ENCODE results near the gene EPN2.
A peak's percentile ranks its signal among the peaks of the same experiment; 100 is the strongest.
"Not testable (repeated sequence)": the region's sequence is repeated elsewhere in the genome, so short reads cannot be mapped to it uniquely, and the experiment has no call there.

Gene EPN2

GRCh38 chr17:19268611-19269010, 31.4 kb downstream of the EPN2 start:
- DNase-seq (ENCODE audit: low read depth in 2 of 2): no peak

- no peak for DNase-seq (ENCODE audit: low read depth in 2 of 2)
Measured at GRCh38 chr17:19269106-19269505, 31.9 kb downstream of the EPN2 start.

GRCh38 chr17:19269641-19270040, 32.5 kb downstream of the EPN2 start:
- DNase-seq (ENCODE audit: low read depth in 2 of 2): no peak

GRCh38 chr17:19270347-19270703, 33.2 kb downstream of the EPN2 start:
- DNase-seq (ENCODE audit: low read depth in 2 of 2): no peak

- DNase-seq (ENCODE audit: low read depth in 2 of 2): no peak
Measured at GRCh38 chr17:19270704-19271611, 33.8 kb downstream of the EPN2 start.

GRCh38 chr17:19271780-19272357, 34.7 kb downstream of the EPN2 start:
- no peak for DNase-seq (ENCODE audit: low read depth in 2 of 2)

GRCh38 chr17:19273731-19274130, 36.6 kb downstream of the EPN2 start:
- no peak for DNase-seq (ENCODE audit: low read depth in 2 of 2)

GRCh38 chr17:19274893-19275292, 37.7 kb downstream of the EPN2 start:
- DNase-seq (ENCODE audit: low read depth in 2 of 2): no peak

GRCh38 chr17:19275457-19276127, 38.4 kb downstream of the EPN2 start:
- DNase-seq (ENCODE audit: low read depth in 2 of 2): peak in 1 of 2 donors; percentile 2

GRCh38 chr17:19278284-19278683, 41.1 kb downstream of the EPN2 start:
- DNase-seq (ENCODE audit: low read depth in 2 of 2): not testable (repeated sequence)

- no peak for DNase-seq (ENCODE audit: low read depth in 2 of 2)
Measured at GRCh38 chr17:19278729-19279128, 41.6 kb downstream of the EPN2 start.

- DNase-seq (ENCODE audit: low read depth in 2 of 2): no peak
Measured at GRCh38 chr17:19281161-19281560, 44.0 kb downstream of the EPN2 start.

GRCh38 chr17:19284005-19284959, 47.1 kb downstream of the EPN2 start:
- DNase-seq (ENCODE audit: low read depth in 2 of 2): no peak

GRCh38 chr17:19285213-19285900, 48.2 kb downstream of the EPN2 start:
- DNase-seq (ENCODE audit: low read depth in 2 of 2): no peak

- no peak for DNase-seq (ENCODE audit: low read depth in 2 of 2)
Measured at GRCh38 chr17:19286751-19287341, 49.7 kb downstream of the EPN2 start.

GRCh38 chr17:19287651-19288050, 50.5 kb downstream of the EPN2 start:
- no peak for DNase-seq (ENCODE audit: low read depth in 2 of 2)

GRCh38 chr17:19288453-19288852, 51.3 kb downstream of the EPN2 start:
- no peak for DNase-seq (ENCODE audit: low read depth in 2 of 2)

GRCh38 chr17:19290066-19290705, 53.0 kb downstream of the EPN2 start:
- no peak for DNase-seq (ENCODE audit: low read depth in 2 of 2)

GRCh38 chr17:19291646-19292376, 54.6 kb downstream of the EPN2 start:
- no peak for DNase-seq (ENCODE audit: low read depth in 2 of 2)

- DNase-seq (ENCODE audit: low read depth in 2 of 2): no peak
Measured at GRCh38 chr17:19292377-19292711, 55.2 kb downstream of the EPN2 start.
